Measurements from ENCODE around the gene PTPRN2. TPM values are rescaled to one million over a fixed set of nuclear protein-coding genes. Genes with fewer than 3 reads are reported as not detected.

The PTPRN2 gene
- total and polyA plus RNA-seq, 2 of the 8 experiments (the other 6 are each of a cell fraction or from before 2014, with no cell fraction given): 2.6 to 4.5 TPM

DNA sequence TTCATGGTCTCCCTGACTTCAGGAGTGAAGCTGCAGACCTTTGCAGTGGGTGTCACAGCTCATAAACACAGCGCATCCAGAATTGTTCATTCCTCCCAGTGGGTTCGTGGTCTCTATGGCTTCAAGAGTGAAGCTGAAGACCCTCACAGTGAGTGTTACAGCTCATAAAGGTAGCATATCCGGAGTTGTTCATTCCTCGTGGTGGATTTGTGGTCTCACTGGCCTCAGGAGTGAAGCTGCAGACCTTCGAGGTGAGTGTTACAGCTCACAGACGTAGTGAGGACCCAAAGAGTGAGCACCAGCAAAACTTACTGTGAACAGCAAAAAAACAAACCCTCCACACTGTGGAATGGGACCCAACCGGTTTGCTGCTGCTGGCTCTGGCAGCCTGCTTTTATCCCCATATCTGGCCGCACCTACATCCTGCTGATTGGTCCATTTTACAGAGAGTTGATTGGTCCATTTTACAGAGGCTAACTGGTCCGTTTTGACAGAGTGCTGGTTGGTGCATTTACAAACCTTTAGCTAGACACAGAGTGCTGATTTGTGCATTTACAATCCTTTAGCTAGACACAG, 308.8 kb downstream of the PTPRN2 start:
- Histone ChIP-seq H3K36me3 (ENCODE audit: control insufficient read depth in 2 of 4, insufficient read depth in 4 of 4, low read length in 3 of 4) (no peaks in the 10 kb centered on the region), H3K4me1 (replicated peaks in 1 of 4; ENCODE audit: control insufficient read depth in 3 of 4, insufficient read depth in 4 of 4, low read length in 3 of 4) (peaks cover 0 to 8% (median 0%) of the 10 kb centered on the region in 4 experiments; a peak in 4 of 7 replicates), H3K4me3 (ENCODE audit: extremely low read depth in 1 of 4, insufficient read depth in 2 of 4, low read depth in 3 of 4, low read length in 4 of 4) (no peak overlapping the region), H3K79me2 (ENCODE audit: control insufficient read depth in 1 of 2, insufficient read depth in 2 of 2, low read length in 2 of 2) (no peaks in the 10 kb centered on the region), H4K91ac (replicated peaks; ENCODE audit: insufficient read length, low read length) (no peak overlapping the region), H3K18ac (ENCODE audit: extremely low read depth, low read length) (no peak overlapping the region), H3K23me2 (ENCODE audit: low read depth, low read length) (no peaks in the 10 kb centered on the region), H3K27me3 (replicated peaks in 1 of 4; ENCODE audit: control insufficient read depth in 3 of 4, extremely low read depth in 1 of 4, insufficient read depth in 3 of 4, low read length in 3 of 4) (no peaks in the 10 kb centered on the region), H3K9ac (replicated peaks in 1 of 4; ENCODE audit: extremely low read depth in 1 of 4, low read depth in 3 of 4, low read length in 3 of 4) (no peak overlapping the region), H2BK12ac (ENCODE audit: low read depth, low read length) (no peak overlapping the region), H3K4ac (replicated peaks; ENCODE audit: insufficient read length, low read depth, low read length) (no peak overlapping the region), H3K9me3 (ENCODE audit: insufficient read depth in 2 of 2, low read depth in 1 of 2, low read length in 1 of 2) (peaks cover 2 to 65% of the 10 kb centered on the region in 2 experiments; a peak in 2 of 4 replicates), H4K5ac (ENCODE audit: insufficient read length, low read depth, low read length) (no peak overlapping the region), H3K27ac (ENCODE audit: low read depth, low read length) (no peak overlapping the region), H2BK15ac (ENCODE audit: low read length) (no peak overlapping the region), H2BK120ac (replicated peaks; ENCODE audit: low read depth, low read length) (no peak overlapping the region), H2BK20ac (ENCODE audit: low read length) (no peak overlapping the region), H2AFZ (ENCODE audit: low read length) (no peak overlapping the region), H3K79me1 (ENCODE audit: low read depth, low read length) (no peaks in the 10 kb centered on the region; the same call in 1 of the 2 replicates), H3K4me2 (ENCODE audit: insufficient read depth in 1 of 2, low read depth in 2 of 2, low read length in 2 of 2) (no peak overlapping the region), H2BK5ac (ENCODE audit: low read depth, low read length) (no peak overlapping the region), H2AK5ac (ENCODE audit: low read depth, low read length) (no peak overlapping the region), H4K8ac (ENCODE audit: extremely low read depth, insufficient read depth, low read length) (no peak overlapping the region), H3K56ac (replicated peaks; ENCODE audit: insufficient read length, low read depth, low read length) (no peak overlapping the region), H3K14ac (ENCODE audit: insufficient read length) (no peak overlapping the region), H3K23ac (ENCODE audit: insufficient read length) (no peak overlapping the region), H4K20me1 (replicated peaks in 1 of 2; ENCODE audit: control insufficient read depth in 1 of 2, insufficient read depth in 2 of 2, low read length in 2 of 2) (no peaks in the 10 kb centered on the region)
- FAIRE-seq (no peak), DNase-seq (ENCODE audit: low read depth in 1 of 2, low spot score in 2 of 2) (no peak)
- 80% methylated on average over 9 of the region's 9 CpGs; no CpG with 5 or more reads in 1 of the 2 experiments for WGBS, 2 experiments (ENCODE audit: extremely low coverage in 1 of 2, insufficient coverage in 1 of 2, insufficient read length in 1 of 2, insufficient replicate concordance in 2 of 2, low coverage in 1 of 2, low lambda C conversion rate in 2 of 2, missing lambda C conversion rate in 1 of 2)
- ChIA-PET POLR2A (ENCODE audit: partially characterized antibody) (no interaction called here), CTCF (ENCODE audit: partially characterized antibody) (interaction anchor here (0.7 kb wide), 1 partner anchor 87 kb away, joined by 3 read pairs; no protein-coding TSS in a partner anchor)
- TF ChIP-seq, protein P1, sequence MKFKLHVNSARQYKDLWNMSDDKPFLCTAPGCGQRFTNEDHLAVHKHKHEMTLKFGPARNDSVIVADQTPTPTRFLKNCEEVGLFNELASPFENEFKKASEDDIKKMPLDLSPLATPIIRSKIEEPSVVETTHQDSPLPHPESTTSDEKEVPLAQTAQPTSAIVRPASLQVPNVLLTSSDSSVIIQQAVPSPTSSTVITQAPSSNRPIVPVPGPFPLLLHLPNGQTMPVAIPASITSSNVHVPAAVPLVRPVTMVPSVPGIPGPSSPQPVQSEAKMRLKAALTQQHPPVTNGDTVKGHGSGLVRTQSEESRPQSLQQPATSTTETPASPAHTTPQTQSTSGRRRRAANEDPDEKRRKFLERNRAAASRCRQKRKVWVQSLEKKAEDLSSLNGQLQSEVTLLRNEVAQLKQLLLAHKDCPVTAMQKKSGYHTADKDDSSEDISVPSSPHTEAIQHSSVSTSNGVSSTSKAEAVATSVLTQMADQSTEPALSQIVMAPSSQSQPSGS (IDR thresholded peaks at IDR 0.05; ENCODE audit: low read length): no peak
- no peak for TF ChIP-seq RBBP5 (IDR thresholded peaks at IDR 0.05; ENCODE audit: borderline replicate concordance, low read depth, low read length)
- no peak for TF ChIP-seq CTBP2 (IDR thresholded peaks at IDR 0.05; ENCODE audit: borderline replicate concordance, insufficient read depth, insufficient read length, low read length)
- no peak for TF ChIP-seq SP1 (IDR thresholded peaks at IDR 0.05; ENCODE audit: low read depth, low read length)
- no peak for TF ChIP-seq HDAC2 (IDR thresholded peaks at IDR 0.05; ENCODE audit: borderline replicate concordance in 1 of 2, low read depth in 2 of 2, low read length in 2 of 2)
- no peak for TF ChIP-seq JUND (IDR thresholded peaks at IDR 0.05; ENCODE audit: low read length)
- no peak for TF ChIP-seq SIRT6 (IDR thresholded peaks at IDR 0.05; ENCODE audit: low read length)
- no peak for TF ChIP-seq RAD21 (IDR thresholded peaks at IDR 0.05 in 1 of 2, conservative IDR thresholded peaks at IDR 0.05 in 1 of 2; ENCODE audit: low read depth in 2 of 2, low read length in 2 of 2)
- no peak for TF ChIP-seq EZH2 (IDR thresholded peaks at IDR 0.05; ENCODE audit: low read depth, low read length, severe bottlenecking)

Measured in H1 (cell line).